NB4 (cell line): ENCODE data around the gene NDUFS6.
"Not testable (repeated sequence)": the region's sequence is repeated elsewhere in the genome, so short reads cannot be mapped to it uniquely, and the experiment has no call there.

Experiments
- DNase-seq: peaks from one replicate; pipeline ENCODE4 v3.0.0; 2010; ENCODE audit warnings: low read depth
- H3K4me3 ChIP-seq: one replicate; pipeline ENCODE4 v1.5.1; 2011; ENCODE audit warnings: mild to moderate bottlenecking, low read depth, low read length, moderate library complexity
- CTCF ChIP-seq: IDR thresholded peaks from one replicate; pipeline ENCODE4 v1.5.1; 2012; ENCODE audit warnings: low read depth, low read length
- MAX ChIP-seq: IDR thresholded peaks from 2 replicates; pipeline ENCODE4 v1.6.1; 2011; ENCODE audit warnings: low read depth, low read length
- MYC ChIP-seq: IDR thresholded peaks from 2 replicates; pipeline ENCODE4 v1.6.1; 2011; ENCODE audit warnings: low read depth, low read length
- POLR2A ChIP-seq: IDR thresholded peaks from 2 replicates; pipeline ENCODE4 v1.6.1; 2011; ENCODE audit warnings: mild to moderate bottlenecking; ENCODE audit not compliant: insufficient read length; ENCODE audit errors: extremely low read depth

The NDUFS6 gene

GRCh38 chr5:1814183-1815020 is 13.2 kb downstream of the NDUFS6 start:
- H3K4me3 ChIP-seq = no peak overlapping the region
- no peak for DNase-seq
- no peak for TF ChIP-seq POLR2A
- TF ChIP-seq MAX = no peak
- TF ChIP-seq MYC = no peak
- no peak for TF ChIP-seq CTCF

GRCh38 chr5:1815071-1815786 is 14.0 kb downstream of the NDUFS6 start:
- TF ChIP-seq MAX = no peak
- no peak for TF ChIP-seq CTCF
- no peak for TF ChIP-seq POLR2A
- TF ChIP-seq MYC = no peak
- H3K4me3 ChIP-seq = no peak overlapping the region
- DNase-seq = no peak

- no peak overlapping the region for H3K4me3 ChIP-seq
- no peak for TF ChIP-seq MYC
- no peak for TF ChIP-seq POLR2A
- no peak for TF ChIP-seq MAX
- no peak for TF ChIP-seq CTCF
- DNase-seq = no peak
These were observed 14.7 kb downstream of the NDUFS6 start for GRCh38 chr5:1815881-1816292.

- H3K4me3 ChIP-seq, DNase-seq: not testable (repeated sequence)
These were observed 15.4 kb downstream of the NDUFS6 start for GRCh38 chr5:1816495-1817089.

- no peak for TF ChIP-seq MYC
- TF ChIP-seq POLR2A = no peak
- TF ChIP-seq CTCF = no peak
- TF ChIP-seq MAX = no peak
- no peak for DNase-seq
- no peak overlapping the region for H3K4me3 ChIP-seq
These were observed 16.2 kb downstream of the NDUFS6 start for GRCh38 chr5:1817261-1818043.
